BLaER1 (cell line): Measurements from ENCODE around the gene SMTNL1.

Source experiments
- H3K27ac ChIP-seq: shearing (Covaris generic); formaldehyde crosslinking; 2 replicates; pipeline ENCODE4 v1.8.1; 2022
- H3K27me3 ChIP-seq: shearing (Covaris generic); formaldehyde crosslinking; 2 replicates; pipeline ENCODE4 v1.8.1; 2022
- H3K36me3 ChIP-seq: shearing (Covaris generic); formaldehyde crosslinking; 2 replicates; pipeline ENCODE4 v1.8.1; 2022
- H3K4me1 ChIP-seq: shearing (Covaris generic); formaldehyde crosslinking; 2 replicates; pipeline ENCODE4 v1.8.1; 2022
- H3K4me2 ChIP-seq: shearing (Covaris generic); formaldehyde crosslinking; 2 replicates; pipeline ENCODE4 v1.8.1; 2022
- H3K4me3 ChIP-seq: shearing (Covaris generic); formaldehyde crosslinking; 2 replicates; pipeline ENCODE4 v1.8.1; 2022
- H3K9ac ChIP-seq: shearing (Covaris generic); formaldehyde crosslinking; 2 replicates; pipeline ENCODE4 v1.8.1; 2022
- H3K9me3 ChIP-seq: shearing (Covaris generic); formaldehyde crosslinking; 2 replicates; pipeline ENCODE4 v1.8.1; 2022
- H4K20me1 ChIP-seq: shearing (Covaris generic); formaldehyde crosslinking; 2 replicates; pipeline ENCODE4 v1.8.1; 2022
- Cebpa-rat ChIP-seq: shearing (Covaris generic); IDR thresholded peaks from 2 replicates; pipeline ENCODE4 v1.8.1; 2022

Gene SMTNL1, protein sequence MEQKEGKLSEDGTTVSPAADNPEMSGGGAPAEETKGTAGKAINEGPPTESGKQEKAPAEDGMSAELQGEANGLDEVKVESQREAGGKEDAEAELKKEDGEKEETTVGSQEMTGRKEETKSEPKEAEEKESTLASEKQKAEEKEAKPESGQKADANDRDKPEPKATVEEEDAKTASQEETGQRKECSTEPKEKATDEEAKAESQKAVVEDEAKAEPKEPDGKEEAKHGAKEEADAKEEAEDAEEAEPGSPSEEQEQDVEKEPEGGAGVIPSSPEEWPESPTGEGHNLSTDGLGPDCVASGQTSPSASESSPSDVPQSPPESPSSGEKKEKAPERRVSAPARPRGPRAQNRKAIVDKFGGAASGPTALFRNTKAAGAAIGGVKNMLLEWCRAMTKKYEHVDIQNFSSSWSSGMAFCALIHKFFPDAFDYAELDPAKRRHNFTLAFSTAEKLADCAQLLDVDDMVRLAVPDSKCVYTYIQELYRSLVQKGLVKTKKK

DNA sequence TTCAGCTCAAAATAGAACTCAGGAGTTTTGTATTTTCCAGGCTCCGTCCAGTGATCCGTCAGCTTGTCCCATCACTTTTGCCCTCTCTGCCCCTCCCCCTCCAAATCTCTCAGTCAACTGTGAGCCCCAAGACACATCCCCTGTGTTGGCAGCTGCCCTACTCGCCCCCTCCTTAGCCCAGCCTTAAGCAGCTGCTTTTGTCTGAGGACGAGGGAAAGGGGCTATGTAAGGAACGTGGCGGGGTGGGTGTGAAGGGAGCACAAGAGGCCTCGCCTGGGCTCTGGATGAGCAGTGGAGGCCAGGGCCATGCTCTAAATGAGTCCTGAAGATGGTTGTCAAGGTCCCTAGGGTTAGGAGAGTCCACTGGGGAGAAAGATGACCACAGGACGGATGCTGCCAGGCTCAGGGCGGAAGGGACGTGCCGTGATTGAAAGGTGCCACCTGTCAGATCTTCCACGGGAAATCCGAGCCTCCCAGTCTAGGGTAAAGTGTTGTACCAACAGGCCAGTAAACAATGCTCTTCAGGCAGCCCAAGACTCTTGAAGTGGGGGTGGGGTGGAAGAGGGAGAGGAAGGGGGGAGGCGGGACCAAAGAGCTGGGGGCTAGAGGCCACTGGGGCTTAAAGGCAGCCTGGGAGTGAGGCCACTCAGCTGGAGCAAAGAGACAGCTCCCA lies at the start of gene SMTNL1:
Gene SMTNL1 (plus strand): TSS at position 649 of the 673 bp plus-strand sequence. CDS start 5,048 bp downstream, outside the sequence.
- H3K4me3 ChIP-seq, result no peak within 1 kb of the TSS
- no peaks in the 10 kb centered on the region for H3K9me3 ChIP-seq
- no peak within 1 kb of the TSS for H3K27ac ChIP-seq
- H4K20me1 ChIP-seq, result no peaks in the 10 kb centered on the region
- no peaks in the 10 kb centered on the region for H3K27me3 ChIP-seq
- H3K36me3 ChIP-seq, result no peaks in the 10 kb centered on the region
- H3K4me1 ChIP-seq, result no peaks in the 10 kb centered on the region
- TF ChIP-seq Cebpa-rat, result no peak
- no peak within 1 kb of the TSS for H3K4me2 ChIP-seq
- no peak within 1 kb of the TSS for H3K9ac ChIP-seq

GRCh38 chr11:57487920-57488659 lies 49.3 kb upstream of the SMTNL1 start:
- Histone ChIP-seq H3K4me3 (no peak overlapping the region), H3K9ac (no peak overlapping the region), H3K4me1 (peaks cover 33% of the 10 kb centered on the region), H3K36me3 (peaks cover 75% of the 10 kb centered on the region), H3K27me3 (no peaks in the 10 kb centered on the region), H3K27ac (peak overlapping the region; percentile 43), H3K4me2 (no peak overlapping the region), H4K20me1 (peaks cover under 1% of the 10 kb centered on the region; the same call in 1 of the 2 replicates), H3K9me3 (no peaks in the 10 kb centered on the region)
- no peak for TF ChIP-seq Cebpa-rat

DNA sequence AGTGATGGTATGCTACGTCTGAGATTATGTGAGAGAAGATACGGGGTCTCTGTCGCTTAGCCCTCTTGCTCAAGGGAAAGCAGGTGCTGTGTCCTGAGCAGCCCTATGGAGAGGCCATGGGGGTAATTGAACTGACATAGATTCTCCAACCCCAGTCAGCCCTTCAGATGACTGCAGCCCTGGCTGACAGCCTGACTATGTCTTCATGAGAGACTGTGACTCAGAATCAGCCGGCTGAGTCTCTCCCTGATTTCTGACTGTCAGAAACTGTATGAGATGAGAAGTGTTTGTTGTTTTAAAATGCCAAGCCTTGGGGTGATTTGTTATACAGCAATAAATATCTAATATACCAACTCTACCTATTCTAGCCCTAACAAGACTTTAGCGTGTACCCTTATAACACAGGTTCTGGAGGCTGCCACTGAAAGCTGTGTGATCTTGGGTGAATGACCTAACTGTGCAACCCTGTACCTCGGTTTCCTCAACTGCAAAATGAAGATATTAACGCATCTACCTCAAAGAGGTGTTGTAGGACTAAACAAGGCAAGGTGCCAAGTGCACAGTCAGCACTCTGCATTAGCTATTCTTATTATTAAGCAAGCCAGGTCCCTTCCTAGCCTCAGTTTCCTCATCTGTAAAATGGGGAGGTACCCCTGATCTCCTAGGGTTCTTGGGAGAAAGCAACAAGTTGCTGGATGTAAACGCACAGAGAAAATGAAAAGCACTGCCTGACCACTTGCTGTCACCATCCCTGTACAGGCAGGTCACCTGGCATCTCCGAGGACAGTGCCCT lies 46.7 kb upstream of the SMTNL1 start:
- Histone ChIP-seq H3K27ac (no peak overlapping the region), H3K36me3 (peaks cover 92% of the 10 kb centered on the region), H3K27me3 (no peaks in the 10 kb centered on the region), H4K20me1 (peaks cover 9% of the 10 kb centered on the region; the same call in 1 of the 2 replicates), H3K4me1 (peaks cover 13% of the 10 kb centered on the region), H3K4me3 (no peak overlapping the region), H3K9me3 (no peaks in the 10 kb centered on the region), H3K4me2 (no peak overlapping the region), H3K9ac (no peak overlapping the region)
- TF ChIP-seq Cebpa-rat, result no peak

DNA sequence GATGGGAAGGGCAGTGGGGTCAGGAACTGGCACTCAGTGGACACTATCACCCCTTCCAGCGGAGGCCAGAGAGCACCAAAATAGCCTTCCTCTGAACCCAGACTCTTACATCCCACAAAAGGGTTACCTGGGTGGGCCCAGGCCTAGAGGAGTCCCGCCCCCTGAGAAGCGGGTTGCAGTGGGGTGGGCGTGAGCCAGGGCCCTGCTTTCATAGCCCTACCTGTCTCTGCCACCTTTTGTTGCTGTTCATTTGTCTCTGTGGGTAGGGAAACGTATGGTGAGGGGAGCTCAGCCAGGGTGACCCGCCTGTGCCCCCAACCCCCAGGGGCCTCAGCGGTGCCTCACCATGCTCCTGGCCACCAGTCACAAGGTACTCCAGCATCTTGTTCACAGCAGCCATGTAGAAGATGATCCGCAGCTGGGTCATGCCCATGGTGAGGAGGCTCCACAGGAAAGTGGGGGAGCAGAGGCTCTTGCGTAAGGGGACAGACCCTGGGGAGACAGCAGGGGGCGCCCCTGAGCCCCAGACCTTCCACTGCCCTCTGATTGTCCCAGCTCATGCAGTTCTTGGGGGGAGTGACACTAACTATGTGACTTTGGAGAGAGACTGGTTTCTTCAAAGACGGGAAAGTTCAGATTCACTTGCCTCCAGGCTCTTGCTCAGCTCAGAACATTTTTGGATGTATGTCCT lies 45.9 kb upstream of the SMTNL1 start:
- Histone ChIP-seq H3K36me3 (peaks cover 93% of the 10 kb centered on the region), H3K9ac (no peak overlapping the region), H4K20me1 (peaks cover 9% of the 10 kb centered on the region; the same call in 1 of the 2 replicates)

DNA sequence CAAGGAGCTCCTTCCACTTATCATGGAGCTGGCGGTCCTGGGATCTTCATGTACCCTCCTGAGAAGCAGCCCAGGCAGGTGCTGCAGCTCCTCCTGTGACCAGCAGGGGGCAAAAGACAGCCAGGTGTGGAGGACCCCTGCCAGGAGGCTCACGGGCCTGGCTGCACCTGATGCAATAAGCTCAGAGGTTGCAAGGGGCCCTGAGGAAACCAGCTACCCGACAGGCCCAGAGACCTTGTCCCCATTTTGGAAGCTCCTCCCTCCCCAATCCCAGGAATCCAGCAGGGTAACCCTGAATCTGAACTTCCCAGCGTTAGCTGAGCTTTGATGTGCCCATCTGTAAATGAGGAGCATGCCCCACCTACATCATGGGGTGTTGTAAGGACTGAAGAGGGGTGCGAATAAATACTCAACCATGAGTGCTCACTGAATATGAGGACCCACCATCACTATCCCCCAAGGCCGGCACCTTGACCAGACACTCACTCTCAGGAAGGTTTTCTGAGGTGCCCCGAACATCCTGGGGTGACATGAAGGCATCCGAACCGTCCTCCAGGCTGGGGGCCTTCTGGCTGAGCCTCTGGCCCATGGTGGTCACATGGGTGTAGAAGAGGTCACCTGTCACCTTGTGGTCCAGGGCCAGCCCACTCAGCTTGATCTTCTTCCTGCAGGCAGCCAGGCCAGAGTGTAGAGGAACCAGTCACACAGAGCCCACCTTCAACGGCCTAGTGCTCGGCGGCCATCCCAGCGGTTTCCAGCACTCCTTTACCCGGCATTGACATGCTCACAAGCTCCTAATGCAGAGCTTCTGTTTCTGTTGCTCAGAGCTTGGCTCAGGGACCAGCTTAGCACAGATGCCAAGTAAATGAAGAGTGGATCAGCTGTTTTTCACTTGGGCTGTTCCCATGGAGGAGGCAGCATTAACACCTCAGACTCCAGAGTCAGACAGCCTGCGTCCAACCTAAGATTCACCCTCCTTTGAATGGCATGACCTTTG lies 43.6 kb upstream of the SMTNL1 start:
- Histone ChIP-seq H3K27ac (peak overlapping the region; percentile 52; the same call in 1 of the 2 replicates), H3K4me3 (no peak overlapping the region), H3K9ac (no peak overlapping the region), H3K4me1 (peaks cover 6% of the 10 kb centered on the region; the same call in 1 of the 2 replicates), H4K20me1 (peaks cover 9% of the 10 kb centered on the region), H3K36me3 (peaks cover 94% of the 10 kb centered on the region), H3K9me3 (no peaks in the 10 kb centered on the region), H3K27me3 (no peaks in the 10 kb centered on the region), H3K4me2 (no peak overlapping the region)
- no peak for TF ChIP-seq Cebpa-rat

More for the DNA sequence above, 45.9 kb upstream of the SMTNL1 start:
- peaks cover 6% of the 10 kb centered on the region; the same call in 1 of the 2 replicates for H3K4me1 ChIP-seq
- H3K4me2 ChIP-seq, result no peak overlapping the region
- H3K4me3 ChIP-seq, result no peak overlapping the region
- H3K9me3 ChIP-seq, result no peaks in the 10 kb centered on the region
- TF ChIP-seq Cebpa-rat, result peak; percentile 79
- H3K27me3 ChIP-seq, result no peaks in the 10 kb centered on the region
- H3K27ac ChIP-seq, result no peak overlapping the region

DNA sequence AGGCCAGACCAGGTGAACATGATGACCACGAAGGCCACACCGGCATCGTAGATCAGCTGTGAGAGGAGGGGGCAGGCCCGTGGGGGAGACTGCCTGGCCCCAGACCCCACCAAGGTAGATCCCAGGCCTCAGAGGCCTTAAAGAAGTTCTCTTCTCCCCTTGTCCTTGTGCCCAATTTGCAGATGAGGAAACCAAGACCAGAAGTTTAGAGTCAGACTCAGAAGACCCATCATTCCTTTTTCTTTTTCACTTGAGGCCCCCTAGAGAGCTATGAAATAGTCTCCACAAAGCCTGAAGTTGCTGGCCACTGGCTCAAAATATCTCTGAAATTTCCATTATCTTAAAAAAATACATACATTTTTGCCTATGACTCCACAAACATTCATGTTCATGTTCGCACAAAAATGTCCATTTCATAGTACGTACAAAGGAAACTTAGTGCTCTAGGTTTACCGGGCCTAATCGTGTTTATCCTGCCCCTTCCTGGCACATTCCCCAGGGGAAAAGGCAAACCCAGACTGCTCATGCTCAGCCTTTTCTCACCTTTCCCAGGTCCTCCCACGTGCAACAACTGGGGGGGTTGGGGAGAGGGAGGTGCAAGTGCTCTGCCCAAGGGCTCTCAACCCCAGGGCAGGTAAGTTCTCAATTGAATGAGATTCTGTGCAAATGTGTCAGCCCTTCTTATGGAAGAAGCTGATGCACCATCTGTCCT lies 41.1 kb upstream of the SMTNL1 start:
- Histone ChIP-seq H3K4me2 (no peak overlapping the region), H3K27ac (no peak overlapping the region; the same call in 1 of the 2 replicates), H3K9me3 (no peaks in the 10 kb centered on the region), H4K20me1 (peaks cover 32% of the 10 kb centered on the region), H3K9ac (no peak overlapping the region), H3K36me3 (peaks cover 93% of the 10 kb centered on the region), H3K27me3 (no peaks in the 10 kb centered on the region), H3K4me3 (no peak overlapping the region), H3K4me1 (peaks cover 24% of the 10 kb centered on the region)
- no peak for TF ChIP-seq Cebpa-rat
